Stomach (tissue), 4 donors: ENCODE results near the gene KIFC3.

Experiments
- POLR2A ChIP-seq, 4 donors: fragments of 450-650 bp; IDR thresholded peaks; one replicate each; pipeline ENCODE4 v1.6.1; 2016; ENCODE audit warnings: antibody characterized with exemption in 4 of 4, control low read depth in 2 of 4, mild to moderate bottlenecking in 1 of 4, moderate library complexity in 1 of 4
- POLR2AphosphoS5 ChIP-seq, 3 donors: sonication (generic); formaldehyde crosslinking; IDR thresholded peaks; one replicate each; pipeline ENCODE4 v1.6.1; 2016; ENCODE audit warnings: antibody characterized with exemption in 3 of 3

GRCh38 chr16:57808589-57809228, 6.4 kb upstream of the KIFC3 start:
- TF ChIP-seq POLR2AphosphoS5 (IDR thresholded peaks at IDR 0.05) (no peak), POLR2A (IDR thresholded peaks at IDR 0.05) (no peak)
